Measurements from ENCODE around the gene ADCYAP1R1.
"Not testable (repeated sequence)": the region's sequence is repeated elsewhere in the genome, so short reads cannot be mapped to it uniquely, and the experiment has no call there.

ADCYAP1R1 gene

GRCh38 chr7:31146538-31146937, 94.4 kb downstream of the ADCYAP1R1 start:
- Histone ChIP-seq H3K9me3 (ENCODE audit: control insufficient read depth, insufficient read depth, low read length) (no peaks in the 10 kb centered on the region), H3K4me3 (ENCODE audit: low read depth, low read length) (no peak overlapping the region), H3K36me3 (ENCODE audit: control insufficient read depth, insufficient read depth, low read length) (no peaks in the 10 kb centered on the region), H3K9ac (ENCODE audit: low read depth, low read length) (no peak overlapping the region), H3K27ac (ENCODE audit: low read depth, low read length) (no peak overlapping the region), H3K27me3 (ENCODE audit: control insufficient read depth, insufficient read depth, low read length) (no peaks in the 10 kb centered on the region), H3K4me1 (ENCODE audit: control insufficient read depth, insufficient read depth, low read length) (no peaks in the 10 kb centered on the region)

- H3K36me3 ChIP-seq (ENCODE audit: control insufficient read depth, insufficient read depth, low read length), result no peaks in the 10 kb centered on the region
- no peak overlapping the region for H3K4me3 ChIP-seq (ENCODE audit: low read depth, low read length)
- no peak overlapping the region for H3K9ac ChIP-seq (ENCODE audit: low read depth, low read length)
- H3K9me3 ChIP-seq (ENCODE audit: control insufficient read depth, insufficient read depth, low read length), result no peaks in the 10 kb centered on the region
- no peak overlapping the region for H3K27ac ChIP-seq (ENCODE audit: low read depth, low read length)
- no peaks in the 10 kb centered on the region for H3K27me3 ChIP-seq (ENCODE audit: control insufficient read depth, insufficient read depth, low read length)
- H3K4me1 ChIP-seq (ENCODE audit: control insufficient read depth, insufficient read depth, low read length), result no peaks in the 10 kb centered on the region
Measured at GRCh38 chr7:31151849-31152248, 99.7 kb downstream of the ADCYAP1R1 start.

DNA sequence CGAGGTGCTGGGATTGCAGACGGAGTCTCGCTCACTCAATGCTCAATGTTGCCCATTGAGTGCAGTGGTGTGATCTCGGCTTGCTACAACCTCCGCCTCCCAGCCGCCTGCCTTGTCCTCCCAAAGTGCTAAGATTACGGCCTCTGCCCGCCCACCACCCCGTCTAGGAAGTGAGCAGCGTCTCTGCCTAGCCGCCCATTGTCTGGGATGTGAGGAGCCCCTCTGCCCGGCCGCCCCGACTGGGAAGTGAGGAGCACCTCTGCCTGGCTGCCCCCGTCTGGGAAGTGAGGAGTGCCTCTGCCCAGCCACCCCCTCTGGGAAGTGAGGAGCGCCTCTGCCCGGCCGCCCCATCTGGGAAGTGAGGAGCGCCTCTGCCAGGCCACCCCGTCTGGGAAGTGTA, 101.2 kb downstream of the ADCYAP1R1 start:
- H3K9ac ChIP-seq (ENCODE audit: low read depth, low read length); H3K4me3 ChIP-seq (ENCODE audit: low read depth, low read length); H3K36me3 ChIP-seq (ENCODE audit: control insufficient read depth, insufficient read depth, low read length); H3K4me1 ChIP-seq (ENCODE audit: control insufficient read depth, insufficient read depth, low read length); H3K27ac ChIP-seq (ENCODE audit: low read depth, low read length); H3K27me3 ChIP-seq (ENCODE audit: control insufficient read depth, insufficient read depth, low read length); H3K9me3 ChIP-seq (ENCODE audit: control insufficient read depth, insufficient read depth, low read length): not testable (repeated sequence)

DNA sequence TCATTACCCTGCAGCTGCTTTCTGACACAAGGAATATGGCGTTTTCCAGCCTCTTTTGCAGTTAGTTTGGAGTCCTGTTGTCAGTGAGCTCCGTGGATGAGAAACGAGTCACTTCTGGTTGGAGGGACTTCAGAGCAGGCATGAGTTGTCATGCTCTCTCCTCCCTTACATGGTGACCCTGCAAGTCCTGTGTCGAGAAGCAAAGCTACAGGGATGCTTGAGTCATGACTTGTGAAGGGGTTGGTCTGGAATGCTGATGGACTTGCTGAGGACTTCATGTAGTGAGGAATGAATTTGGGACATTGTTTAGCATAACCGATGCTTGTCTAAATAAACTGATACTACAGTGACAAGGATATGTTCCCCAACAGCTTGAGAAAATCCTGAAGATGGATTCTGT, 108.8 kb downstream of the ADCYAP1R1 start:
- Histone ChIP-seq H3K27me3 (ENCODE audit: control insufficient read depth, insufficient read depth, low read length) (no peaks in the 10 kb centered on the region), H3K4me1 (ENCODE audit: control insufficient read depth, insufficient read depth, low read length) (0 out of 2 replicates have a peak, but pooled peaks cover 3% of the 10 kb centered on the region), H3K9me3 (ENCODE audit: control insufficient read depth, insufficient read depth, low read length) (no peaks in the 10 kb centered on the region), H3K9ac (ENCODE audit: low read depth, low read length) (no peak overlapping the region), H3K27ac (ENCODE audit: low read depth, low read length) (no peak overlapping the region), H3K36me3 (ENCODE audit: control insufficient read depth, insufficient read depth, low read length) (no peaks in the 10 kb centered on the region), H3K4me3 (ENCODE audit: low read depth, low read length) (no peak overlapping the region)
